NT2/D1 (cell line): ENCODE results near the gene SRL.
"Not testable (repeated sequence)": the region's sequence is repeated elsewhere in the genome, so short reads cannot be mapped to it uniquely, and the experiment has no call there.

Source experiments
- DNase-seq: peaks from one replicate; pipeline ENCODE4 v3.0.0-alpha.2; 2011; ENCODE audit warnings: low read depth, low spot score
- H3K27me3 ChIP-seq: 2 replicates; pipeline ENCODE4 v1.6.0; 2011; ENCODE audit warnings: mild to moderate bottlenecking; ENCODE audit not compliant: insufficient read length, insufficient read depth
- H3K36me3 ChIP-seq: 2 replicates; pipeline ENCODE4 v1.6.1; 2011; ENCODE audit warnings: mild to moderate bottlenecking, low read length, mixed read lengths; ENCODE audit not compliant: insufficient read depth, insufficient read length
- H3K4me1 ChIP-seq: 2 replicates; pipeline ENCODE4 v1.5.1; 2011; ENCODE audit not compliant: insufficient read depth, insufficient read length
- H3K4me3 ChIP-seq: 2 replicates; pipeline ENCODE4 v1.5.1; 2011; ENCODE audit warnings: low read depth; ENCODE audit not compliant: insufficient read length
- H3K9ac ChIP-seq: 2 replicates; pipeline ENCODE4 v1.6.0; 2011; ENCODE audit warnings: low read depth; ENCODE audit not compliant: insufficient read length
- H3K9me3 ChIP-seq: 2 replicates; pipeline ENCODE4 v1.5.1; 2011; ENCODE audit warnings: mild to moderate bottlenecking, low read length; ENCODE audit not compliant: insufficient read depth
- SUZ12 ChIP-seq: IDR thresholded peaks from 2 replicates; pipeline ENCODE4 v1.6.1; 2011; ENCODE audit not compliant: insufficient read length, insufficient read depth; ENCODE audit errors: extremely low read depth
- YY1 ChIP-seq: IDR thresholded peaks from 2 replicates; pipeline ENCODE4 v1.6.1; 2011; ENCODE audit not compliant: insufficient read length, insufficient read depth
- ZNF274 ChIP-seq: IDR thresholded peaks from 2 replicates; pipeline ENCODE4 v1.6.1; 2011; ENCODE audit warnings: mild to moderate bottlenecking, low read depth, low read length

Gene SRL

DNA sequence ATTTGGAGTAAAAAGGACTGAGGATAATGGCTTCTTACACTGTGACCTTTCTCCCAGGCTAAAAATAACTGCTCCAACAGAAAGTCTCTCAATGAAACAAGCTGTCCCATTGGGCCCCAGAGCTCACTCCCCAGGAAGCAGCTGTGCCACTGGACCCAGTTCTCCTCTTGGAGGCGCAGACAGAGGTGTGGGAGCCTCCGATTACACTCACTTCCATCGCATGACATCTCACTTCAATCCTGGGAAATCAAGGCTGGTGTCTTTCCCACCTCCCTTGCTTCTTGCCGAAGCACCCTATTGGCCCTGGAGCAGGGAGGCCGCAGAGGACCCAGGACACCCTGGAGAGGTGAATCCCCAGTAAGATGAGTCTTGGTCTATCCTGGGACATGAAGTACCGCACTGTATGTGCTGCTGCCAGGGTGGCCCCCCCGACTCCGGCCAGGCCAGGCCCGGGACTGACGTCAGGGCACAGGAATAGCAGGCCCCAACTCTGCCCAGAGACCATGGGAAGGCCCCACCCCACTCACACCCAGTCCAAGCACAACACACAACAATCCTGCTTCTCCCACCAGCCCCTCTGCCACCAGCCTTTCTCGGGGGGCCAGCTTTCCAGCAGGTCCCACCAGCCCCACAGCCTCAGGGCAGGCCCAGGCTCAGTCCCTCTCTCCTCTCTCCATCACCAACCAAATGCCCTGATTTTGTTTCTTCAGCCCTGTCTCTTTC, 29.5 kb downstream of the SRL start:
- Histone ChIP-seq H3K4me3 (no peak overlapping the region), H3K9ac (no peak overlapping the region), H3K27me3 (peaks cover 3% of the 10 kb centered on the region), H3K36me3 (no peaks in the 10 kb centered on the region), H3K4me1 (peaks cover 17% of the 10 kb centered on the region), H3K9me3 (no peaks in the 10 kb centered on the region)
- TF ChIP-seq YY1 (no peak), ZNF274 (no peak), SUZ12 (no peak)
- DNase-seq, result no peak

DNA sequence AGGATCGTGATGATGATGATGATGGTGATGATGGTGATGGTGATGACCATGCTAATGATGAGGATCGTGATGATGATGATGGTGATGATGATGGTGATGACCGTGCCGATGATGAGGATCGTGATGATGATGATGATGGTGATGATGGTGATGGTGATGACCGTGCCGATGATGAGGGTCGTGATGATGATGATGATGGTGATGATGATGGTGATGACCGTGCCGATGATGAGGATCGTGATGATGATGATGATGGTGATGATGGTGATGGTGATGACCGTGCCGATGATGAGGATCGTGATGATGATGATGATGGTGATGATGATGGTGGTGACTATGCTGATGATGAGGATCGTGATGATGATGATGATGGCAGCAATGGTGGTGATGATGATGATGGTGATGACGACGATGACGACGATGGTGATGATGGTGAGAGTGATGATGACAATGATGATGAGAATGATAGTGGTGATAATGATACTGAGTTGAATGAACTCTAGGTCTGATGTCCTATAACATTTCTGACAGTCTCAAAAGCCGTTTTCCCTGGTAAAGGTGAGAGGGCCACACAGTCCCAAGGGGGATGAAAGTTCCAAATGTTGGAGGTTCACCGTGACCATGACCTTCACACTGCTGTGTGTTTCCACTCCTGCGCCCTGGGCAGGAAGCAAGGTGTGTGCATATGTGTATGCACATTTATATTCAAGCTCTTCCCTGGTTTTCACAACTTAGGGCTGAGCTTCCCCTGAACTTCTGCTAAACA, 30.3 kb downstream of the SRL start:
- H3K36me3 ChIP-seq, H3K9ac ChIP-seq, H3K4me3 ChIP-seq, DNase-seq, H3K9me3 ChIP-seq, H3K27me3 ChIP-seq: not testable (repeated sequence)
- H3K4me1 ChIP-seq, result peaks cover 10% of the 10 kb centered on the region

DNA sequence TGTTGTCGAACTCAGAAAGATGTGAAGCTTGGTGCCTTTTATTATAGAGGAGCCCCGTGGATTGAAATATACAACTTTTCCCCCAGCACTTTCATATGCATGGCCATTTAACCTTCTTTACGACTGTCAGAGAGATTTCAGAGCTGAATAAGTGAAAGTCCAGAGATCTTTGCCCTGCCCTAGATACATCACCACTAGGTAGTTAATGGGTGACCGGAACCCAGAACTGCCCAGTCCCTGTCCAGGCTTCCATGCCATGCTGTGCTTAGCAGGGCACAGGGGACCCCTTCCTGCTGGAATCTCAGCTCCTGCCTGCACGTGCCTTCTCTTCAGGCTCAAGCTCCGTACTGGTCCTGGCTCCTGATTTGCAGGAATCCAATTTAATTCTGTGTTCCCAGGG, 32.2 kb downstream of the SRL start:
- Histone ChIP-seq H3K27me3 (peaks cover 7% of the 10 kb centered on the region), H3K4me3 (no peak overlapping the region), H3K4me1 (peaks cover 12% of the 10 kb centered on the region), H3K9ac (no peak overlapping the region), H3K9me3 (no peaks in the 10 kb centered on the region), H3K36me3 (no peaks in the 10 kb centered on the region)
- no peak for DNase-seq
- TF ChIP-seq SUZ12 (no peak), ZNF274 (no peak), YY1 (no peak)

DNA sequence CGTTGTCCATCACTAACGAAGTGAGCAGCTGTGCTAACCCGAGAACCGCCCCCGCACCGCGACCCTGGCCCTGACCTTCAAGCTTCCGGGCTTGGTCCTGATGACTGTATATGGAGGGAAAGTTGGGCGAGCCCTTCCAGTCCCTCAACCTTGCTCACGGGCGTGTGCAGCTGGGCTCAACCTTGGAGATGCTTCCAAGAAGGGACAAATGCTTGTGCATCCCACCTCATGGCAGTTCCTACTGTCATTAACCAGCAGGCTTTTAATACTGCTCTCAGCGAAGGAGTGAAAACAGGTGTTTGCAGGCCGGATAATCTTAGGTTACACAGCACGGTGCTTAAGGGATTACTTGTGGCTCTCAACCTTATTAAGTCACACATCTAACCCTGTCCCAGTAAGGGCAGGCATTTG, 33.5 kb downstream of the SRL start:
- Histone ChIP-seq H3K4me3 (no peak overlapping the region), H3K9me3 (no peaks in the 10 kb centered on the region), H3K27me3 (peaks cover 7% of the 10 kb centered on the region), H3K36me3 (no peaks in the 10 kb centered on the region), H3K4me1 (peaks cover 3% of the 10 kb centered on the region), H3K9ac (no peak overlapping the region)
- DNase-seq, result no peak
- TF ChIP-seq YY1 (no peak), SUZ12 (no peak), ZNF274 (no peak)

DNA sequence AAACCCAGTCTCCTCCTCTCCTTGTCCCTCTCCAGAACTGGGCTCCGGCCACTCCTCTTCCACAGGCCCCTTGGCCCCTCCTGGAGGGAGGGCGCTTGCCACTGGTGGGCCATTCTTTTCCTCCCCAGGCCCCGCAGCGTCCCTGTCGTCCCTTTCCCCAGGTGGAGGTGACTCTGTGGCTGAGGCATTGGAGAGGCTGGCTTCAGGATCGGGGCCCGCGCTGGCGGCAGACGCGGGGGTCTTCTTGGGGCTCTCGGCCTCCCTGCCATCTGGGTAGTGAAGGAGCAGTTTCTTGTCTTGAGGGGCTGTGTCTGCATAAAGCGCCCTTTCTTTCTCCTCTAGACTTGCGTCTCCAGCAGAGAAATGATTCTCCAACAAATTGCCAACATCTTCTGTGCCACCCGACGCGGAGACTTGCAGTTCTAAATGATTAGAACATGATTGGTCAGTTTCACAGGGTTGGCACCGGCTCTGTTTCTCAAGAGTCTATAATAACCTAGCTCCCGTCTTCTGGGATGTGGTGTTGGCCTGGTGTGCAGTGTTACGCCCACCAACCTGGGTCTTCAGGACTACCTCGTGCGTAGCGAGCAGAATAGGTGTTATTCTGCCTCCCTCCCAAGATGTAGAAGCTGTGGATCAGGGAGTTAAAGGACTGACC, 34.1 kb downstream of the SRL start:
- Histone ChIP-seq H3K4me3 (no peak overlapping the region), H3K27me3 (peaks cover 7% of the 10 kb centered on the region), H3K9ac (no peak overlapping the region), H3K36me3 (no peaks in the 10 kb centered on the region), H3K9me3 (no peaks in the 10 kb centered on the region), H3K4me1 (peaks cover 3% of the 10 kb centered on the region)
- DNase-seq, result no peak
- no peak for TF ChIP-seq SUZ12

DNA sequence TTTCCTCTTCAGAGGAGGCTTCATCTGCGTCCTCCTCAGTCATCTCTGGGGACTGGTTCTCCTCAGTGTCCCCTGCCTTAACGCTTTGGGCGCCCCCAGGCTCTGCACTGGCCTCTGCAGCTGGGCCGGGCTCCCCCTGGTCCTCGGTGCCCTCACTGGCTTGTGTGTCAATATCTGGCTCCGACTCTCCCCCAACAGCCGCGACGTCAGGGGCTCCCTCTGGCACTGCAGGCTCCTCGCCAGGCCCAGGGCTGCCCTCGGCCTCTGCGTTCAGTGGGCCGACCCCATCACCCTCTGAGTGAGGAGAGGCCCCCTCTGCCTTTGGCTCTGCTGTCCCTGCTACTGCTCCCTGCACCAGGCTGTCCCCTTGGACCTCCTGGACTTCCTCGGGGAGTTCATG, 34.7 kb downstream of the SRL start:
- no peak for DNase-seq
- no peak overlapping the region for H3K4me3 ChIP-seq
- peaks cover 7% of the 10 kb centered on the region for H3K27me3 ChIP-seq
- peaks cover 3% of the 10 kb centered on the region for H3K4me1 ChIP-seq
- TF ChIP-seq SUZ12 (no peak), YY1 (no peak), ZNF274 (no peak)
- no peak overlapping the region for H3K9ac ChIP-seq
- H3K9me3 ChIP-seq, result no peaks in the 10 kb centered on the region
- no peaks in the 10 kb centered on the region for H3K36me3 ChIP-seq

DNA sequence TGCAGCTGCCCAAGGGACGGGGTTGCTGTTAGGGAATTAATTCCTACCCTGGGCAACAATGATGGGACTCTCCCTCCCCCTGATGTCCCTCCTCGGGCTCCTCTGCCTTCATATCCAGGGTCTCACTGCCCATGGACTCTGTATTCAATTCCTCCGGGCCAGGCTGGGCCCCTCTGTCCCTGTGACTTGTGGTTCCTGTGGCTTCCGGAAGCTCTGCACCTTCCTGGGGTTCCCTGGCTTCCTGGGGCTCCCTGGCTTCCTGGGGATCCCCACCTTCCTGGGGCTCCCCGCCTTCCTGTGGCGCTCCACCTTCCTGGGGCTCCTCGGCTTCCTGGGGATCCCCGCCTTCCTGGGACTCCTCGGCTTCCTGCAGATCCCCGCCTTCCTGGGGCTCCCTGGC, 35.2 kb downstream of the SRL start:
- Histone ChIP-seq H3K27me3 (peaks cover 7% of the 10 kb centered on the region), H3K4me1 (peaks cover 3% of the 10 kb centered on the region), H3K36me3 (no peaks in the 10 kb centered on the region), H3K9ac (no peak overlapping the region), H3K9me3 (no peaks in the 10 kb centered on the region), H3K4me3 (no peak overlapping the region)
- TF ChIP-seq ZNF274, result no peak
- TF ChIP-seq YY1, result no peak
- no peak for TF ChIP-seq SUZ12
- no peak for DNase-seq
